ENCODE measurements around the gene ATP9A. TPM values are rescaled to one million over a fixed set of nuclear protein-coding genes. Genes with fewer than 3 reads are reported as not detected.
"Not testable (repeated sequence)": the region's sequence is repeated elsewhere in the genome, so short reads cannot be mapped to it uniquely, and the experiment has no call there.

Gene ATP9A
- total and polyA plus RNA-seq, 5 donors from 2014 or later: 0.10 to 0.76 TPM; not detected in 3

- Mint-ChIP-seq H3K4me3 (no peak overlapping the region), H3K9me3 (peaks cover 0 to 2% (median 0%) of the 10 kb centered on the region in 7 donors), H3K27ac (no peak overlapping the region), H3K4me1 (no peaks in the 10 kb centered on the region), H3K36me3 (no peaks in the 10 kb centered on the region), H3K27me3 (peaks cover under 1% of the 10 kb centered on the region)
- Histone ChIP-seq H3K4me3 (ENCODE audit: low read depth, low read length) (no peak overlapping the region), H3K4me1 (ENCODE audit: control insufficient read depth, insufficient read depth, low read length, poor library complexity, severe bottlenecking) (no peaks in the 10 kb centered on the region), H3K27me3 (ENCODE audit: control insufficient read depth, insufficient read depth, low read length) (no peaks in the 10 kb centered on the region), H3K36me3 (ENCODE audit: control insufficient read depth, insufficient read depth, low read length) (no peaks in the 10 kb centered on the region), H3K9me3 (ENCODE audit: control insufficient read depth in 2 of 2, low read length in 2 of 2) (no peaks in the 10 kb centered on the region), H3K27ac (ENCODE audit: insufficient read depth, low read length, poor library complexity, severe bottlenecking) (no peak overlapping the region)
- DNase-seq: no peak
- no peak for ATAC-seq (ENCODE audit: low read depth in 2 of 2)
These were observed 9.1 kb downstream of the ATP9A start for GRCh38 chr20:51758978-51759544.

- H3K36me3 Mint-ChIP-seq: no peaks in the 10 kb centered on the region
- H3K4me1 Mint-ChIP-seq: no peaks in the 10 kb centered on the region
- H3K27ac Mint-ChIP-seq: no peak overlapping the region
- Histone ChIP-seq H3K9me3 (ENCODE audit: control insufficient read depth in 2 of 2, low read length in 2 of 2) (no peaks in the 10 kb centered on the region), H3K27ac (ENCODE audit: insufficient read depth, low read length, poor library complexity, severe bottlenecking) (no peak overlapping the region), H3K36me3 (ENCODE audit: control insufficient read depth, insufficient read depth, low read length) (no peaks in the 10 kb centered on the region), H3K27me3 (ENCODE audit: control insufficient read depth, insufficient read depth, low read length) (no peaks in the 10 kb centered on the region), H3K4me3 (ENCODE audit: low read depth, low read length) (no peak overlapping the region), H3K4me1 (ENCODE audit: control insufficient read depth, insufficient read depth, low read length, poor library complexity, severe bottlenecking) (no peaks in the 10 kb centered on the region)
- ATAC-seq (ENCODE audit: low read depth in 2 of 2) (no peak), DNase-seq (no peak)
- H3K4me3 Mint-ChIP-seq: no peak overlapping the region
- peaks cover 0 to 2% (median 0%) of the 10 kb centered on the region in 7 donors for H3K9me3 Mint-ChIP-seq
- H3K27me3 Mint-ChIP-seq: no peaks in the 10 kb centered on the region
These were observed 11.0 kb downstream of the ATP9A start for GRCh38 chr20:51757226-51757625.

GRCh38 chr20:51756653-51757052 lies 11.5 kb downstream of the ATP9A start:
- Mint-ChIP-seq H3K4me3 (no peak overlapping the region), H3K27ac (no peak overlapping the region), H3K27me3 (no peaks in the 10 kb centered on the region), H3K9me3 (peaks cover 0 to 2% (median 0%) of the 10 kb centered on the region in 7 donors), H3K4me1 (no peaks in the 10 kb centered on the region), H3K36me3 (no peaks in the 10 kb centered on the region)
- H3K27ac ChIP-seq (ENCODE audit: insufficient read depth, low read length, poor library complexity, severe bottlenecking): no peak overlapping the region
- DNase-seq (no peak), ATAC-seq (ENCODE audit: low read depth in 2 of 2) (no peak)
- no peaks in the 10 kb centered on the region for H3K36me3 ChIP-seq (ENCODE audit: control insufficient read depth, insufficient read depth, low read length)
- no peaks in the 10 kb centered on the region for H3K27me3 ChIP-seq (ENCODE audit: control insufficient read depth, insufficient read depth, low read length)
- H3K4me3 ChIP-seq (ENCODE audit: low read depth, low read length): no peak overlapping the region
- no peaks in the 10 kb centered on the region for H3K4me1 ChIP-seq (ENCODE audit: control insufficient read depth, insufficient read depth, low read length, poor library complexity, severe bottlenecking)
- no peaks in the 10 kb centered on the region for H3K9me3 ChIP-seq (ENCODE audit: control insufficient read depth in 2 of 2, low read length in 2 of 2)

GRCh38 chr20:51753220-51753619 lies 15.0 kb downstream of the ATP9A start:
- H3K4me1 Mint-ChIP-seq; H3K27ac Mint-ChIP-seq; H3K4me3 Mint-ChIP-seq; DNase-seq; H3K9me3 Mint-ChIP-seq; H3K27ac ChIP-seq (ENCODE audit: insufficient read depth, low read length, poor library complexity, severe bottlenecking); H3K36me3 ChIP-seq (ENCODE audit: control insufficient read depth, insufficient read depth, low read length); H3K36me3 Mint-ChIP-seq; H3K27me3 Mint-ChIP-seq; H3K4me3 ChIP-seq (ENCODE audit: low read depth, low read length); H3K9me3 ChIP-seq (ENCODE audit: control insufficient read depth in 2 of 2, low read length in 2 of 2); H3K27me3 ChIP-seq (ENCODE audit: control insufficient read depth, insufficient read depth, low read length); H3K4me1 ChIP-seq (ENCODE audit: control insufficient read depth, insufficient read depth, low read length, poor library complexity, severe bottlenecking); ATAC-seq (ENCODE audit: low read depth in 2 of 2): not testable (repeated sequence)

GRCh38 chr20:51752343-51752951 lies 15.7 kb downstream of the ATP9A start:
- H3K4me1 Mint-ChIP-seq: no peaks in the 10 kb centered on the region
- DNase-seq (no peak), ATAC-seq (ENCODE audit: low read depth in 2 of 2) (no peak)
- no peaks in the 10 kb centered on the region for H3K36me3 Mint-ChIP-seq
- Histone ChIP-seq H3K4me3 (ENCODE audit: low read depth, low read length) (no peak overlapping the region), H3K9me3 (ENCODE audit: control insufficient read depth in 2 of 2, low read length in 2 of 2) (no peaks in the 10 kb centered on the region), H3K27ac (ENCODE audit: insufficient read depth, low read length, poor library complexity, severe bottlenecking) (no peak overlapping the region), H3K36me3 (ENCODE audit: control insufficient read depth, insufficient read depth, low read length) (no peaks in the 10 kb centered on the region), H3K27me3 (ENCODE audit: control insufficient read depth, insufficient read depth, low read length) (no peaks in the 10 kb centered on the region), H3K4me1 (ENCODE audit: control insufficient read depth, insufficient read depth, low read length, poor library complexity, severe bottlenecking) (no peaks in the 10 kb centered on the region)
- H3K9me3 Mint-ChIP-seq: peaks cover 0 to 1% (median 0%) of the 10 kb centered on the region in 7 donors
- H3K27ac Mint-ChIP-seq: no peak overlapping the region
- H3K4me3 Mint-ChIP-seq: no peak overlapping the region
- no peaks in the 10 kb centered on the region for H3K27me3 Mint-ChIP-seq

GRCh38 chr20:51750770-51751388 lies 17.3 kb downstream of the ATP9A start:
- Histone ChIP-seq H3K27me3 (ENCODE audit: control insufficient read depth, insufficient read depth, low read length) (no peaks in the 10 kb centered on the region), H3K27ac (ENCODE audit: insufficient read depth, low read length, poor library complexity, severe bottlenecking) (no peak overlapping the region), H3K4me3 (ENCODE audit: low read depth, low read length) (no peak overlapping the region), H3K36me3 (ENCODE audit: control insufficient read depth, insufficient read depth, low read length) (no peaks in the 10 kb centered on the region), H3K9me3 (ENCODE audit: control insufficient read depth in 2 of 2, low read length in 2 of 2) (no peaks in the 10 kb centered on the region), H3K4me1 (ENCODE audit: control insufficient read depth, insufficient read depth, low read length, poor library complexity, severe bottlenecking) (no peaks in the 10 kb centered on the region)
- no peak for ATAC-seq (ENCODE audit: low read depth in 2 of 2)
- Mint-ChIP-seq H3K4me1 (no peaks in the 10 kb centered on the region), H3K27ac (no peak overlapping the region), H3K27me3 (no peaks in the 10 kb centered on the region), H3K9me3 (peaks cover 0 to 1% (median 0%) of the 10 kb centered on the region in 7 donors), H3K36me3 (no peaks in the 10 kb centered on the region), H3K4me3 (no peak overlapping the region)
- no peak for DNase-seq

- Histone ChIP-seq H3K4me1 (ENCODE audit: control insufficient read depth, insufficient read depth, low read length, poor library complexity, severe bottlenecking) (no peaks in the 10 kb centered on the region), H3K4me3 (ENCODE audit: low read depth, low read length) (no peak overlapping the region), H3K27me3 (ENCODE audit: control insufficient read depth, insufficient read depth, low read length) (no peaks in the 10 kb centered on the region), H3K36me3 (ENCODE audit: control insufficient read depth, insufficient read depth, low read length) (no peaks in the 10 kb centered on the region), H3K27ac (ENCODE audit: insufficient read depth, low read length, poor library complexity, severe bottlenecking) (no peak overlapping the region), H3K9me3 (ENCODE audit: control insufficient read depth in 2 of 2, low read length in 2 of 2) (no peaks in the 10 kb centered on the region)
- H3K4me1 Mint-ChIP-seq: no peaks in the 10 kb centered on the region
- H3K36me3 Mint-ChIP-seq: no peaks in the 10 kb centered on the region
- no peak overlapping the region for H3K27ac Mint-ChIP-seq
- H3K9me3 Mint-ChIP-seq: peaks cover 0 to 1% (median 0%) of the 10 kb centered on the region in 7 donors
- ATAC-seq (ENCODE audit: low read depth in 2 of 2) (no peak), DNase-seq (peak in 1 of 3 donors; percentile 15)
- no peaks in the 10 kb centered on the region for H3K27me3 Mint-ChIP-seq
- H3K4me3 Mint-ChIP-seq: no peak overlapping the region
These were observed 18.0 kb downstream of the ATP9A start for GRCh38 chr20:51750037-51750769.
